ENCODE results near the gene BLOC1S3. TPM values are rescaled to one million over a fixed set of nuclear protein-coding genes. Genes with fewer than 3 reads are reported as not detected.

Gene BLOC1S3
- total RNA-seq, 2 experiments from 2014 or later: 14.7 to 18.8 TPM

DNA sequence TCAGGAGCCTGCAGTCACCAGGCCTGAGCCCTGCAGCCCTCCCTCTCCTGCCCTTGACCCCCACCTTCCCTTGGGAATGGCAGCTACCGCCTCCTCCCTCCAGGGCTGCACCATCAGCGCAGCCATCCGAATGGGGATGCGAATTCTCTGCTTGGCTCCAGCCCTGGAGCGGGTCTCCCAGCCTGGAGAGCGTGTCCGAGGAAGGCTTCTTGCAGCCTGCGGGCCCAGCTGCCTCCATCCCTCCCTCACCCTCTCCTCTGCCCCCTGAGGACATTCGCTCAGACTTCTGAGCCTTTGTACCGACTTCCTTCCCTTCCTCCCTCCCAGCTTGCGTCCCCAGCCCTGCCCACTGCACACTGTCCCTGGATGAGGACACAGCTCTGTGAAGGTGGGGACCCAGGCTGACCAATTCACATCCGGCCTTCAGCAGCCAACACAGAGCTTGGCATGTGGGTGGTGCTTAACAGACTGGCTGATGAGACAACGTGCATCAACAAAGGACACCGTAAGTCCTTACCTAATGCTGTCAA, 11.8 kb upstream of the BLOC1S3 start:
- H3K36me3 ChIP-seq (ENCODE audit: insufficient read depth, low read length): peaks cover 2% of the 10 kb centered on the region
- POLR2A ChIA-PET: interaction anchor here (0.8 kb wide), 1 partner anchor 11 kb away, joined by 3 read pairs; the partner anchor contains the start of gene TRAPPC6A
- Mint-ChIP-seq H3K27me3 (no peaks in the 10 kb centered on the region), H3K4me1 (ENCODE audit: low read depth) (peaks cover 29% of the 10 kb centered on the region), H3K9me3 (no peaks in the 10 kb centered on the region), H3K36me3 (ENCODE audit: low read depth) (no peaks in the 10 kb centered on the region), H3K27ac (peak overlapping the region; percentile 7), H3K4me3 (peak overlapping the region; percentile 7)
- no peak overlapping the region for H3K4me3 ChIP-seq (ENCODE audit: low read length)
- ATAC-seq (ENCODE audit: poor library complexity) (no peak), DNase-seq (no peak)
- H3K9me3 ChIP-seq (ENCODE audit: control insufficient read depth in 1 of 2, insufficient read depth in 1 of 2, low read length in 2 of 2): no peaks in the 10 kb centered on the region
- H3K4me1 ChIP-seq (ENCODE audit: insufficient read depth, low read length): peaks cover 57% of the 10 kb centered on the region
- H3K27ac ChIP-seq (ENCODE audit: low read depth in 1 of 2, low read length in 2 of 2): no peak overlapping the region
- H3K27me3 ChIP-seq (ENCODE audit: control insufficient read depth in 1 of 2, insufficient read depth in 2 of 2, low read length in 2 of 2): no peaks in the 10 kb centered on the region
- TF ChIP-seq, protein P1, sequence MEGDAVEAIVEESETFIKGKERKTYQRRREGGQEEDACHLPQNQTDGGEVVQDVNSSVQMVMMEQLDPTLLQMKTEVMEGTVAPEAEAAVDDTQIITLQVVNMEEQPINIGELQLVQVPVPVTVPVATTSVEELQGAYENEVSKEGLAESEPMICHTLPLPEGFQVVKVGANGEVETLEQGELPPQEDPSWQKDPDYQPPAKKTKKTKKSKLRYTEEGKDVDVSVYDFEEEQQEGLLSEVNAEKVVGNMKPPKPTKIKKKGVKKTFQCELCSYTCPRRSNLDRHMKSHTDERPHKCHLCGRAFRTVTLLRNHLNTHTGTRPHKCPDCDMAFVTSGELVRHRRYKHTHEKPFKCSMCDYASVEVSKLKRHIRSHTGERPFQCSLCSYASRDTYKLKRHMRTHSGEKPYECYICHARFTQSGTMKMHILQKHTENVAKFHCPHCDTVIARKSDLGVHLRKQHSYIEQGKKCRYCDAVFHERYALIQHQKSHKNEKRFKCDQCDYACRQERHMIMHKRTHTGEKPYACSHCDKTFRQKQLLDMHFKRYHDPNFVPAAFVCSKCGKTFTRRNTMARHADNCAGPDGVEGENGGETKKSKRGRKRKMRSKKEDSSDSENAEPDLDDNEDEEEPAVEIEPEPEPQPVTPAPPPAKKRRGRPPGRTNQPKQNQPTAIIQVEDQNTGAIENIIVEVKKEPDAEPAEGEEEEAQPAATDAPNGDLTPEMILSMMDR (IDR thresholded peaks at IDR 0.05): no peak
- intact Hi-C loops (cut with DNase I, micrococcal nuclease): no loop called here
- CTCF ChIA-PET: no interaction called here

DNA sequence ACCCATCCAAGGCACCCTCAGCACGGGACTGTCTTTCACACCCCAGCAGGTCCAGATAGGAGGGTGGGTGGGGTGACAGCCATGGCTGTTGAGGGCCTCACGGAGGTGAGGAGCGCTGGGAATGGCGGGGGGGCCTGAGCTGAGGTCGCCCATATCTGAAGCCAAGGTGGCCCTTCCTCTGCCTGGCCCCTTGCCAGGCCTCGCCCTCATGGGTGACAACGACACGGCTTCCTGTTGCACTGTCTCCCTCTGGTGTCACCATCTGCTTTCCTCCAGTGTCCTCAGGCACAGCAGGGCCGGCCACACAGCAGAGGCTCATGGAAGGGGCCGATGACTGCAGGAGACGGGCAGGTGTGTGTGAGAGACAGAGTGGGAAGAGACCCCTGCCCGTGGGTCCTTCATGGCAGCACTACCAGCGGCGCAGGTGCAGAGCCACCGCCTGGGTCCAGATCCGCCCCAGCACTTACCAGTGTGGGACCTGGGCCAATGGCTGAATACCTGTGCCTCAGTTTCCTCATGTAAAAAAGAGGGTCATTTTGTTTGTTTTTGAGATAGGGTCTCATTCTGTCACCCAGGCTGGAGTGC, 9.7 kb upstream of the BLOC1S3 start:
- ATAC-seq (ENCODE audit: poor library complexity) (no peak), DNase-seq (peak in 2 of 14 experiments; percentile 17 to 33)
- H3K4me1 ChIP-seq (ENCODE audit: insufficient read depth, low read length): peaks cover 70% of the 10 kb centered on the region

DNA sequence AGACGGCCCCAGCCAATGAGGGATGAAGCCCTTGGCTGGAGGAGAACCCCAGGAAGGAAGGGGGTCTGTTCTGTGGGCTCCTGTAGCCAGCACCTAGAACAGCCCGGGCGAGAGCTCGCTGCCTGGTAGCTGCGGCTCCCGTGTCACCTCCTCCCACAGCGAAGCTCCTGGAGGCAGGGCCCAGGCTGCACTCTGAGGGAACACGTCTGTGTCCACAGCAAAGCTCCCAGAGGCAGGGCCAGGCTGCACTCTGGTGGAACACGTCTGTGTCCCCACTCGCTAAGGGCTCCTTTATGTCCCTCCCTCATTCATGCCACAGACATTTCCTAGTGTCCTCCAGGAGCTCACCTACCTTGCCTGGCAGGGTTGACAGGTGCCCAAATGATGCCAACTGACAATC, 9.0 kb upstream of the BLOC1S3 start:
- H3K4me3 Mint-ChIP-seq: no peak overlapping the region
- H3K4me3 ChIP-seq (ENCODE audit: low read length): no peak overlapping the region
- peaks cover 2% of the 10 kb centered on the region for H3K36me3 ChIP-seq (ENCODE audit: insufficient read depth, low read length)
- H3K27ac ChIP-seq (ENCODE audit: low read depth in 1 of 2, low read length in 2 of 2): no peak overlapping the region
- peak overlapping the region; percentile 47 for H3K27ac Mint-ChIP-seq
- H3K4me1 Mint-ChIP-seq (ENCODE audit: low read depth): peaks cover 28% of the 10 kb centered on the region
- H3K27me3 Mint-ChIP-seq: no peaks in the 10 kb centered on the region
- ChIA-PET CTCF (no interaction called here), POLR2A (interaction anchor here (1.1 to 1.5 kb wide), 2 partner anchors 9 to 34 kb away, joined by 3 read pairs; partner anchors contain the start of genes BLOC1S3 and TRAPPC6A)
- H3K9me3 Mint-ChIP-seq: no peaks in the 10 kb centered on the region
- peaks cover 67% of the 10 kb centered on the region for H3K4me1 ChIP-seq (ENCODE audit: insufficient read depth, low read length)
- no peaks in the 10 kb centered on the region for H3K27me3 ChIP-seq (ENCODE audit: control insufficient read depth in 1 of 2, insufficient read depth in 2 of 2, low read length in 2 of 2)
- DNase-seq (no peak), ATAC-seq (ENCODE audit: poor library complexity) (no peak)
- intact Hi-C loops (cut with DNase I, micrococcal nuclease): loop anchor here in 1 of 2 experiments (10.0 kb wide), 1 partner anchor 525 kb away; the partner anchor contains the start of genes QPCTL and SNRPD2
- TF ChIP-seq, protein P1 (IDR thresholded peaks at IDR 0.05): no peak
- H3K36me3 Mint-ChIP-seq (ENCODE audit: low read depth): no peaks in the 10 kb centered on the region
- no peaks in the 10 kb centered on the region for H3K9me3 ChIP-seq (ENCODE audit: control insufficient read depth in 1 of 2, insufficient read depth in 1 of 2, low read length in 2 of 2)

More for the DNA sequence above, 9.7 kb upstream of the BLOC1S3 start:
- ChIA-PET POLR2A (no interaction called here), CTCF (no interaction called here)
- Mint-ChIP-seq H3K36me3 (ENCODE audit: low read depth) (no peaks in the 10 kb centered on the region), H3K4me3 (no peak overlapping the region), H3K4me1 (ENCODE audit: low read depth) (peaks cover 36% of the 10 kb centered on the region), H3K27me3 (no peaks in the 10 kb centered on the region), H3K9me3 (no peaks in the 10 kb centered on the region), H3K27ac (no peak overlapping the region)
- H3K27ac ChIP-seq (ENCODE audit: low read depth in 1 of 2, low read length in 2 of 2): no peak overlapping the region
- TF ChIP-seq, protein P1 (IDR thresholded peaks at IDR 0.05): no peak
- no peaks in the 10 kb centered on the region for H3K27me3 ChIP-seq (ENCODE audit: control insufficient read depth in 1 of 2, insufficient read depth in 2 of 2, low read length in 2 of 2)
- intact Hi-C loops (cut with DNase I, micrococcal nuclease): no loop called here
- no peaks in the 10 kb centered on the region for H3K9me3 ChIP-seq (ENCODE audit: control insufficient read depth in 1 of 2, insufficient read depth in 1 of 2, low read length in 2 of 2)
- peaks cover 2% of the 10 kb centered on the region for H3K36me3 ChIP-seq (ENCODE audit: insufficient read depth, low read length)
- H3K4me3 ChIP-seq (ENCODE audit: low read length): no peak overlapping the region

All from CD4-positive, alpha-beta T cell (primary cell).